Caco-2 (cell line): Measurements from ENCODE around the gene RBM22. TPM values are rescaled to one million over a fixed set of nuclear protein-coding genes. Genes with fewer than 3 reads are reported as not detected.

ENCODE experiments used
- BruUV-seq: library from RNA; stranded (reverse); fragments of 400-500 nt; replicated peaks from 2 replicates; lab custom pipeline; 2021; lab: Mats Ljungman, UMichigan
- CTCF ChIA-PET: fragments of 300-600 bp; sonication (Branson Sonifier 250); formaldehyde crosslinking; loops from one replicate; lab custom pipeline; 2022; ENCODE audit warnings: antibody characterized with exemption; lab: Charles Lee
- POLR2A ChIA-PET: fragments of 300-600 bp; sonication (Branson Sonifier 250); formaldehyde crosslinking; loops from one replicate; lab custom pipeline; 2022; ENCODE audit warnings: antibody characterized with exemption; lab: Charles Lee
- DNase-seq, 2 experiments: peaks; one replicate each; pipeline versions ENCODE4 v3.0.0 to v3.0.0-alpha.2; 2020 to 2022
- H3K27me3 ChIP-seq: replicated peaks from 2 replicates; pipeline ENCODE4 v1.6.0; 2011; ENCODE audit warnings: low read length; ENCODE audit not compliant: control insufficient read depth, insufficient read depth
- H3K36me3 ChIP-seq: 2 replicates; pipeline ENCODE4 v1.5.1; 2011; ENCODE audit warnings: low read length; ENCODE audit not compliant: control insufficient read depth, insufficient read depth
- H3K4me1 ChIP-seq: fragments of 250-450 bp; sonication (Bioruptor Pico); 2 replicates; pipeline ENCODE4 v1.5.1; 2020; ENCODE audit warnings: mild to moderate bottlenecking
- H3K4me3 ChIP-seq: 2 replicates; pipeline ENCODE4 v1.5.1; 2011; ENCODE audit warnings: low read depth, mild to moderate bottlenecking, control low read depth, low read length
- H3K9me3 ChIP-seq: fragments of 250-450 bp; sonication (Bioruptor Pico); 2 replicates; pipeline ENCODE4 v1.5.1; 2020; ENCODE audit warnings: mild to moderate bottlenecking, moderate library complexity
- H3K27ac Mint-ChIP-seq: one replicate; pipeline ENCODE4 v1.8.0; 2022; ENCODE audit warnings: mixed read lengths; ENCODE audit not compliant: unreplicated experiment
- H3K27me3 Mint-ChIP-seq: one replicate; pipeline ENCODE4 v1.8.0; 2022; ENCODE audit warnings: mixed read lengths; ENCODE audit not compliant: insufficient read depth, unreplicated experiment
- H3K36me3 Mint-ChIP-seq: one replicate; pipeline ENCODE4 v1.8.0; 2022; ENCODE audit warnings: mild to moderate bottlenecking, mixed read lengths; ENCODE audit not compliant: insufficient read depth, unreplicated experiment
- H3K4me1 Mint-ChIP-seq: one replicate; pipeline ENCODE4 v1.8.0; 2022; ENCODE audit warnings: low read depth, mixed read lengths; ENCODE audit not compliant: unreplicated experiment
- H3K4me3 Mint-ChIP-seq: one replicate; pipeline ENCODE4 v1.8.0; 2022; ENCODE audit warnings: mild to moderate bottlenecking, moderate library complexity, mixed read lengths; ENCODE audit not compliant: unreplicated experiment
- H3K9me3 Mint-ChIP-seq: one replicate; pipeline ENCODE4 v1.8.0; 2022; ENCODE audit warnings: mixed read lengths; ENCODE audit not compliant: unreplicated experiment
- CTCF ChIP-seq, 2 experiments: fragments of 200-600 bp in 1 of 2; IDR thresholded peaks; 1 replicate in 1 of 2; 2 replicates in 1 of 2; pipeline versions ENCODE4 v1.5.1 to v1.8.0; 2011 to 2022; ENCODE audit warnings: antibody characterized with exemption in 1 of 2, control low read depth in 1 of 2, inconsistent platforms in 1 of 2, low read depth in 1 of 2, low read length in 1 of 2, mild to moderate bottlenecking in 1 of 2, moderate library complexity in 1 of 2; ENCODE audit not compliant: insufficient read depth in 1 of 2, severe bottlenecking in 1 of 2, unreplicated experiment in 1 of 2
- intact Hi-C: fragments of 100-400 bp; cut with micrococcal nuclease; formaldehyde crosslinking; loops from one replicate; pipeline ENCODE4 v1.10.0; 2022; ENCODE audit not compliant: unreplicated experiment
- total RNA-seq: library from RNA; stranded (reverse); gene quantifications from 2 replicates; pipeline ENCODE4 v1.2.3, GENCODE V29; 2022

RBM22 gene
- total RNA-seq, 1 experiment from 2014 or later, result 55.3 TPM

- no peak for TF ChIP-seq CTCF (IDR thresholded peaks at IDR 0.05; ENCODE audit: insufficient read depth in 1 of 2, low read depth in 1 of 2, low read length in 1 of 2, severe bottlenecking in 1 of 2, unreplicated experiment in 1 of 2)
- H3K9me3 Mint-ChIP-seq, result no peaks in the 10 kb centered on the region
- ChIA-PET POLR2A (no interaction called here), CTCF (no interaction called here)
- no peaks in the 10 kb centered on the region for H3K4me1 ChIP-seq
- no peaks in the 10 kb centered on the region for H3K4me1 Mint-ChIP-seq
- BruUV-seq, result no TSS peak
- H3K4me3 Mint-ChIP-seq, result no peak overlapping the region
- no peaks in the 10 kb centered on the region for H3K27me3 Mint-ChIP-seq
- intact Hi-C loops, result no loop called here
- no peaks in the 10 kb centered on the region for H3K36me3 ChIP-seq
- no peaks in the 10 kb centered on the region for H3K36me3 Mint-ChIP-seq
- DNase-seq, result no peak
- no peak overlapping the region for H3K27ac Mint-ChIP-seq
- no peak overlapping the region for H3K4me3 ChIP-seq
- no peaks in the 10 kb centered on the region for H3K27me3 ChIP-seq
- no peaks in the 10 kb centered on the region for H3K9me3 ChIP-seq
Measured at GRCh38 chr5:150670275-150670947, 30.5 kb downstream of the RBM22 start.

DNA sequence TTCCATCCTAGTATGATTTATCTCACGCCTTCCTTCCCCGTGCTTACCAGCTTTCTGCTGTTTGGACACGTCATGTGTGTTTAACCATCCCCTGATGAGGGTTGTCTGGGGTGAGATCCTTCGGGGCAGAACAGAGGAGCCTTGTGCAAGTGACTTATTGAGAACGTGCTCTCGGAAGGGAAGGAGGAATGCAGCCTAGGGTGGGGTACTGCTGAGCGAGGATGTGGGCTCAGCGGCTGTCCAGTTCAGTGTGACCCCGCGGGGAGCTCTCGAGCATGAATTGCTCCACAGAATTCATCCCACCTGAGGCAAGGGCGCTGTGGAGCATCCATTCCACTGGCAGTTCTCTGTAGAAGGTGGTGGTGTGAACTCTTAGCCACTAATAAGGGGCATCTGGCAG lies 35.8 kb downstream of the RBM22 start:
- Mint-ChIP-seq H3K27me3 (no peaks in the 10 kb centered on the region), H3K27ac (no peak overlapping the region), H3K4me3 (no peak overlapping the region), H3K4me1 (no peaks in the 10 kb centered on the region), H3K9me3 (no peaks in the 10 kb centered on the region), H3K36me3 (no peaks in the 10 kb centered on the region)
- H3K27me3 ChIP-seq, result no peaks in the 10 kb centered on the region
- H3K9me3 ChIP-seq, result no peaks in the 10 kb centered on the region
- no peak overlapping the region for H3K4me3 ChIP-seq
- intact Hi-C loops, result no loop called here
- TF ChIP-seq CTCF (IDR thresholded peaks at IDR 0.05; ENCODE audit: insufficient read depth in 1 of 2, low read depth in 1 of 2, low read length in 1 of 2, severe bottlenecking in 1 of 2, unreplicated experiment in 1 of 2), result no peak
- no peaks in the 10 kb centered on the region for H3K4me1 ChIP-seq
- H3K36me3 ChIP-seq, result no peaks in the 10 kb centered on the region
- ChIA-PET CTCF (no interaction called here), POLR2A (no interaction called here)
- BruUV-seq, result no TSS peak
- no peak for DNase-seq

- no TSS peak for BruUV-seq
Measured at GRCh38 chr5:150663936-150664335, 36.9 kb downstream of the RBM22 start.

More at GRCh38 chr5:150663936-150664335, 36.9 kb downstream of the RBM22 start:
- no peak for TF ChIP-seq CTCF (IDR thresholded peaks at IDR 0.05; ENCODE audit: insufficient read depth in 1 of 2, low read depth in 1 of 2, low read length in 1 of 2, severe bottlenecking in 1 of 2, unreplicated experiment in 1 of 2)
- Mint-ChIP-seq H3K36me3 (peaks cover 4% of the 10 kb centered on the region), H3K27ac (no peak overlapping the region), H3K9me3 (no peaks in the 10 kb centered on the region), H3K4me1 (no peaks in the 10 kb centered on the region), H3K4me3 (no peak overlapping the region), H3K27me3 (no peaks in the 10 kb centered on the region)
- ChIA-PET POLR2A (no interaction called here), CTCF (no interaction called here)
- Histone ChIP-seq H3K4me3 (no peak overlapping the region), H3K36me3 (no peaks in the 10 kb centered on the region), H3K9me3 (no peaks in the 10 kb centered on the region), H3K27me3 (no peaks in the 10 kb centered on the region), H3K4me1 (no peaks in the 10 kb centered on the region)
- DNase-seq, result no peak
- intact Hi-C loops, result no loop called here
